Measurements from ENCODE around the gene CDK8. TPM values are rescaled to one million over a fixed set of nuclear protein-coding genes. Genes with fewer than 3 reads are reported as not detected.

The CDK8 gene
- total and polyA plus RNA-seq, 10 of the 15 experiments (the other 5 are each of a cell fraction or from before 2014, with no cell fraction given), result 8.6 to 23.5 (median 12.5) TPM

DNA sequence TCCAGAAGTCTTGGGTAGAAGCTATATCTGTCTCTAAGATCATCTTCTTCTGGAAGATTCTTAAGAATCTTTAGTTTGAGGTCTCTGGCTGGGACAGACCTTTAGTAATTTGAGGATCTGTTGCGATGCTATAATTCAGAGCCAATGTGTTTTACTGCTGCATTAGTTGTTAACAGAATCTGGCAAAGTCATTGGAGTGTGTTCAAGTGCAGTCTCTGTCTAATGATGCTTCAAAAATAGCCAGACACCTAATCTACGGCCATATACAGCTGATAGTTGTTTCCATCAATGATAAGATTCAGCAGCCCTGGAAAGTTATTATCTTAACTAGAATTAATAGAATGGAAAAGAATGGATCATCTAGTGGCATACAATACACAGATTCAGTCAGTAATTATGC lies 72.6 kb downstream of the CDK8 start:
- in situ Hi-C loops (cut with MboI), result no loop called here
- WGBS (ENCODE audit: insufficient coverage, insufficient replicate concordance, low lambda C conversion rate, missing lambda C conversion rate), result 97% methylated on average over 2 of the region's 2 CpGs

More for the DNA sequence above, 72.6 kb downstream of the CDK8 start:
- 0 out of 3 replicates have a peak, but pooled peaks have one; percentile 16 for ATAC-seq
- no peaks in the 10 kb centered on the region for H3K4me1 ChIP-seq (ENCODE audit: control insufficient read depth, insufficient read depth, low read length)
- ChIA-PET CTCF (no interaction called here), POLR2A (no interaction called here), SMC1A (ENCODE audit: uncharacterized antibody, unreplicated experiment) (interaction anchor here (0.9 to 1.1 kb wide), 3 partner anchors 33 to 140 kb away, joined by 3 read pairs; no protein-coding TSS in a partner anchor), RAD21 (ENCODE audit: unreplicated experiment) (no interaction called here)
- no peak for FAIRE-seq
- no TSS peak for BruUV-seq (replicated peaks)
- no peaks in the 10 kb centered on the region; the same call in 1 of the 2 replicates for H3K79me2 ChIP-seq (ENCODE audit: control insufficient read depth, insufficient read depth, low read length)
- H3K27ac ChIP-seq (ENCODE audit: control insufficient read depth, insufficient read depth), result no peak overlapping the region
- H4K20me1 ChIP-seq (ENCODE audit: control insufficient read depth, insufficient read depth), result no peaks in the 10 kb centered on the region
- no peak overlapping the region for H3K4me3 ChIP-seq
- intact Hi-C loops (cut with micrococcal nuclease; ENCODE audit: unreplicated experiment), result loop anchor here (5.0 kb wide), 1 partner anchor 69 kb away; no protein-coding TSS in a partner anchor
- H3K9me3 ChIP-seq (replicated peaks; ENCODE audit: control insufficient read depth, insufficient read depth, low read length), result no peaks in the 10 kb centered on the region
- no peak for DNase-seq (ENCODE audit: low read depth, low spot score)
- H3K4me2 ChIP-seq (ENCODE audit: control insufficient read depth, insufficient read depth), result no peak overlapping the region
- H3K36me3 ChIP-seq (ENCODE audit: control insufficient read depth in 2 of 2, insufficient read depth in 2 of 2, low read length in 1 of 2), result no peaks in the 10 kb centered on the region
- H2AFZ ChIP-seq (ENCODE audit: control insufficient read depth, low read depth, low read length), result no peak overlapping the region
- H3K27me3 ChIP-seq (replicated peaks in 1 of 2; ENCODE audit: control insufficient read depth in 2 of 2, insufficient read depth in 2 of 2, low read length in 1 of 2), result no peaks in the 10 kb centered on the region
- TF ChIP-seq RUNX3 (IDR thresholded peaks at IDR 0.05; ENCODE audit: low read length), result no peak
- TF ChIP-seq, protein P1, sequence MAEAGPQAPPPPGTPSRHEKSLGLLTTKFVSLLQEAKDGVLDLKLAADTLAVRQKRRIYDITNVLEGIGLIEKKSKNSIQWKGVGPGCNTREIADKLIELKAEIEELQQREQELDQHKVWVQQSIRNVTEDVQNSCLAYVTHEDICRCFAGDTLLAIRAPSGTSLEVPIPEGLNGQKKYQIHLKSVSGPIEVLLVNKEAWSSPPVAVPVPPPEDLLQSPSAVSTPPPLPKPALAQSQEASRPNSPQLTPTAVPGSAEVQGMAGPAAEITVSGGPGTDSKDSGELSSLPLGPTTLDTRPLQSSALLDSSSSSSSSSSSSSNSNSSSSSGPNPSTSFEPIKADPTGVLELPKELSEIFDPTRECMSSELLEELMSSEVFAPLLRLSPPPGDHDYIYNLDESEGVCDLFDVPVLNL (IDR thresholded peaks at IDR 0.05; ENCODE audit: low read depth, low read length), result no peak
- TF ChIP-seq PAX5 (IDR thresholded peaks at IDR 0.05; ENCODE audit: borderline replicate concordance, low read depth, low read length), result no peak
- TF ChIP-seq SMARCA5 (IDR thresholded peaks at IDR 0.05), result no peak
- no peak for TF ChIP-seq SIN3A (IDR thresholded peaks at IDR 0.05; ENCODE audit: low read depth, low read length)
- TF ChIP-seq MEF2A (IDR thresholded peaks at IDR 0.05; ENCODE audit: insufficient read depth, low read depth, low read length), result no peak
- no peak for TF ChIP-seq CBFB (IDR thresholded peaks at IDR 0.05; ENCODE audit: low read depth)
- no peak for TF ChIP-seq MTA3 (IDR thresholded peaks at IDR 0.05; ENCODE audit: borderline replicate concordance, low read length)
- no peak for TF ChIP-seq NRF1 (conservative IDR thresholded peaks at IDR 0.05; ENCODE audit: low read depth, low read length)
- no peak for TF ChIP-seq SIX5 (IDR thresholded peaks at IDR 0.05; ENCODE audit: low read depth, low read length, severe bottlenecking)
- TF ChIP-seq BCL11A (IDR thresholded peaks at IDR 0.05; ENCODE audit: low read depth, low read length), result no peak
- TF ChIP-seq, protein P2, sequence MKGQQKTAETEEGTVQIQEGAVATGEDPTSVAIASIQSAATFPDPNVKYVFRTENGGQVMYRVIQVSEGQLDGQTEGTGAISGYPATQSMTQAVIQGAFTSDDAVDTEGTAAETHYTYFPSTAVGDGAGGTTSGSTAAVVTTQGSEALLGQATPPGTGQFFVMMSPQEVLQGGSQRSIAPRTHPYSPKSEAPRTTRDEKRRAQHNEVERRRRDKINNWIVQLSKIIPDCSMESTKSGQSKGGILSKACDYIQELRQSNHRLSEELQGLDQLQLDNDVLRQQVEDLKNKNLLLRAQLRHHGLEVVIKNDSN (IDR thresholded peaks at IDR 0.05; ENCODE audit: borderline replicate concordance, extremely low read length, insufficient read depth, low read depth, low read length), result no peak
- TF ChIP-seq, protein P3, sequence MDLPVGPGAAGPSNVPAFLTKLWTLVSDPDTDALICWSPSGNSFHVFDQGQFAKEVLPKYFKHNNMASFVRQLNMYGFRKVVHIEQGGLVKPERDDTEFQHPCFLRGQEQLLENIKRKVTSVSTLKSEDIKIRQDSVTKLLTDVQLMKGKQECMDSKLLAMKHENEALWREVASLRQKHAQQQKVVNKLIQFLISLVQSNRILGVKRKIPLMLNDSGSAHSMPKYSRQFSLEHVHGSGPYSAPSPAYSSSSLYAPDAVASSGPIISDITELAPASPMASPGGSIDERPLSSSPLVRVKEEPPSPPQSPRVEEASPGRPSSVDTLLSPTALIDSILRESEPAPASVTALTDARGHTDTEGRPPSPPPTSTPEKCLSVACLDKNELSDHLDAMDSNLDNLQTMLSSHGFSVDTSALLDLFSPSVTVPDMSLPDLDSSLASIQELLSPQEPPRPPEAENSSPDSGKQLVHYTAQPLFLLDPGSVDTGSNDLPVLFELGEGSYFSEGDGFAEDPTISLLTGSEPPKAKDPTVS (IDR thresholded peaks at IDR 0.05; ENCODE audit: low read depth, low read length), result no peak
- TF ChIP-seq POLR2AphosphoS2 (IDR thresholded peaks at IDR 0.05; ENCODE audit: low read depth, low read length), result no peak
- TF ChIP-seq RB1 (IDR thresholded peaks at IDR 0.05; ENCODE audit: borderline replicate concordance), result no peak
- no peak for TF ChIP-seq RCOR1 (conservative IDR thresholded peaks at IDR 0.05; ENCODE audit: low read depth, low read length)
- no peak for TF ChIP-seq MEF2B (IDR thresholded peaks at IDR 0.05; ENCODE audit: partially characterized antibody, poor library complexity, severe bottlenecking)
- no peak for TF ChIP-seq YBX1 (IDR thresholded peaks at IDR 0.05)
- TF ChIP-seq NBN (IDR thresholded peaks at IDR 0.05), result no peak
- H3K9ac ChIP-seq (ENCODE audit: control insufficient read depth, insufficient read depth, low read length), result no peak overlapping the region

All from GM12878 (cell line).